HG03095 (cell line): Measurements from ENCODE around the gene BOC.

ENCODE experiments used
- ATAC-seq: cut with Tn5 transposase; IDR thresholded peaks from one replicate; pipeline ENCODE4 v1.9.1; 2021; ENCODE audit warnings: moderate library complexity; ENCODE audit not compliant: unreplicated experiment

Gene BOC

GRCh38 chr3:113331187-113331586 is 119.8 kb downstream of the BOC start:
- ATAC-seq, result no peak
